ENCODE measurements around the gene CDH23. TPM values are rescaled to one million over a fixed set of nuclear protein-coding genes. Genes with fewer than 3 reads are reported as not detected.

CDH23 gene
- total RNA-seq, 1 donor = 0.36 TPM

GRCh38 chr10:71429929-71430328 is 33.2 kb downstream of the CDH23 start:
- H3K4me3 ChIP-seq (ENCODE audit: insufficient read depth, low read length) = no peak overlapping the region
- TF ChIP-seq CTCF (IDR thresholded peaks at IDR 0.05; ENCODE audit: extremely low read depth, low read depth, low read length) = peak; percentile 8
- peaks cover 5% of the 10 kb centered on the region for H3K27me3 ChIP-seq (ENCODE audit: insufficient read depth, low read length)
- DNase-seq (ENCODE audit: insufficient read length, low spot score, missing footprints) = peak; percentile 48
- H3K79me2 ChIP-seq (ENCODE audit: insufficient read depth, low read length) = no peaks in the 10 kb centered on the region
- no peaks in the 10 kb centered on the region for H4K20me1 ChIP-seq (ENCODE audit: insufficient read depth, low read length)
- H3K9me3 ChIP-seq (ENCODE audit: low read depth, low read length) = no peaks in the 10 kb centered on the region
- no peaks in the 10 kb centered on the region for H3K4me1 ChIP-seq (ENCODE audit: insufficient read depth, low read length)
- no peaks in the 10 kb centered on the region for H3K36me3 ChIP-seq (ENCODE audit: insufficient read depth, low read length)
- H2AFZ ChIP-seq (ENCODE audit: low read length) = no peak overlapping the region
- H3K27ac ChIP-seq (ENCODE audit: low read depth, low read length) = no peak overlapping the region
- no peak overlapping the region for H3K4me2 ChIP-seq (ENCODE audit: insufficient read depth, low read length)

- DNase-seq (ENCODE audit: insufficient read length, low spot score, missing footprints) = peak; percentile 71
- no peaks in the 10 kb centered on the region for H3K4me1 ChIP-seq (ENCODE audit: insufficient read depth, low read length)
- no peak overlapping the region for H3K27ac ChIP-seq (ENCODE audit: low read depth, low read length)
- H2AFZ ChIP-seq (ENCODE audit: low read length) = no peak overlapping the region
- H3K4me2 ChIP-seq (ENCODE audit: insufficient read depth, low read length) = no peak overlapping the region
- no peak overlapping the region for H3K4me3 ChIP-seq (ENCODE audit: insufficient read depth, low read length)
- peaks cover 5% of the 10 kb centered on the region for H3K27me3 ChIP-seq (ENCODE audit: insufficient read depth, low read length)
- H3K79me2 ChIP-seq (ENCODE audit: insufficient read depth, low read length) = no peaks in the 10 kb centered on the region
- TF ChIP-seq CTCF (IDR thresholded peaks at IDR 0.05; ENCODE audit: extremely low read depth, low read depth, low read length) = no peak
- no peaks in the 10 kb centered on the region for H3K9me3 ChIP-seq (ENCODE audit: low read depth, low read length)
- H3K36me3 ChIP-seq (ENCODE audit: insufficient read depth, low read length) = no peaks in the 10 kb centered on the region
- no peaks in the 10 kb centered on the region for H4K20me1 ChIP-seq (ENCODE audit: insufficient read depth, low read length)
Measured at GRCh38 chr10:71431239-71432100, 34.8 kb downstream of the CDH23 start.

GRCh38 chr10:71432101-71432905 is 35.6 kb downstream of the CDH23 start:
- Histone ChIP-seq H3K79me2 (ENCODE audit: insufficient read depth, low read length) (no peaks in the 10 kb centered on the region), H3K27ac (ENCODE audit: low read depth, low read length) (no peak overlapping the region), H3K4me1 (ENCODE audit: insufficient read depth, low read length) (no peaks in the 10 kb centered on the region), H3K9me3 (ENCODE audit: low read depth, low read length) (no peaks in the 10 kb centered on the region), H2AFZ (ENCODE audit: low read length) (no peak overlapping the region), H4K20me1 (ENCODE audit: insufficient read depth, low read length) (no peaks in the 10 kb centered on the region), H3K4me3 (ENCODE audit: insufficient read depth, low read length) (no peak overlapping the region), H3K27me3 (ENCODE audit: insufficient read depth, low read length) (peaks cover 5% of the 10 kb centered on the region), H3K36me3 (ENCODE audit: insufficient read depth, low read length) (no peaks in the 10 kb centered on the region), H3K4me2 (ENCODE audit: insufficient read depth, low read length) (no peak overlapping the region)
- no peak for DNase-seq (ENCODE audit: insufficient read length, low spot score, missing footprints)
- no peak for TF ChIP-seq CTCF (IDR thresholded peaks at IDR 0.05; ENCODE audit: extremely low read depth, low read depth, low read length)
